Omental fat pad (tissue), 4 donors: ENCODE measurements around the gene ISG20L2. TPM values are rescaled to one million over a fixed set of nuclear protein-coding genes. Genes with fewer than 3 reads are reported as not detected.
"Not testable (repeated sequence)": the region's sequence is repeated elsewhere in the genome, so short reads cannot be mapped to it uniquely, and the experiment has no call there.

Source experiments
- ATAC-seq: fragments of 150-250 bp; one replicate; pipeline ENCODE4 v1.9.1; 2016; ENCODE audit warnings: mild to moderate bottlenecking, moderate library complexity; ENCODE audit not compliant: low FRiP score
- DNase-seq: peaks from one replicate; pipeline ENCODE4 v3.0.0-alpha.2; 2019; ENCODE audit warnings: low spot score
- CTCF ChIP-seq, 3 donors: fragments of 450-650 bp; IDR thresholded peaks; one replicate each; pipeline ENCODE4 v1.5.1; 2016 to 2017; ENCODE audit warnings: antibody characterized with exemption in 3 of 3, mild to moderate bottlenecking in 3 of 3, moderate library complexity in 2 of 3
- total RNA-seq, 4 donors: library from RNA; depleted of rRNA; stranded (reverse); fragments of >200 nt; gene quantifications; one replicate each; pipeline ENCODE4 v1.1.0, GENCODE V29; 2016

ISG20L2 gene
- total RNA-seq, 4 donors from 2014 or later: 19.8 to 34.1 (median 28.2) TPM

- no peak for TF ChIP-seq CTCF (IDR thresholded peaks at IDR 0.05)
- ATAC-seq (no peak), DNase-seq (no peak)
Observed at GRCh38 chr1:156772222-156772621, 43.7 kb upstream of the ISG20L2 start.

- ATAC-seq (no peak), DNase-seq (no peak)
- TF ChIP-seq CTCF (IDR thresholded peaks at IDR 0.05): no peak
Observed at GRCh38 chr1:156768610-156769295, 40.2 kb upstream of the ISG20L2 start.

- DNase-seq: no peak
- peak; percentile 1 for ATAC-seq
- TF ChIP-seq CTCF (IDR thresholded peaks at IDR 0.05): no peak
Observed at GRCh38 chr1:156767879-156768604, 39.5 kb upstream of the ISG20L2 start.

GRCh38 chr1:156767101-156767878, 38.7 kb upstream of the ISG20L2 start, which contains the start of gene PRCC:
Gene PRCC (plus strand): TSS chr1:156767535. CDS start chr1:156767772, 237 bp downstream.
- ATAC-seq: peak; percentile 98
- DNase-seq: peak; percentile 85
- TF ChIP-seq CTCF (IDR thresholded peaks at IDR 0.05): no peak

GRCh38 chr1:156766298-156767100, 37.9 kb upstream of the ISG20L2 start:
- DNase-seq (no peak), ATAC-seq (peak; percentile 28)
- no peak for TF ChIP-seq CTCF (IDR thresholded peaks at IDR 0.05)

- no peak for TF ChIP-seq CTCF (IDR thresholded peaks at IDR 0.05)
- no peak for ATAC-seq
- DNase-seq: no peak
Observed at GRCh38 chr1:156765666-156766065, 37.1 kb upstream of the ISG20L2 start.

- not testable (repeated sequence) for DNase-seq
Observed at GRCh38 chr1:156765136-156765535, 36.6 kb upstream of the ISG20L2 start.

More at GRCh38 chr1:156765136-156765535, 36.6 kb upstream of the ISG20L2 start:
- not testable (repeated sequence) for ATAC-seq
